HepG2 (cell line): ENCODE results near the gene HADH. TPM values are rescaled to one million over a fixed set of nuclear protein-coding genes. Genes with fewer than 3 reads are reported as not detected.

Source experiments
- AKAP8 ChIP-seq: sonication (generic); formaldehyde crosslinking; IDR thresholded peaks from 2 replicates; pipeline ENCODE4 v1.5.1; 2020; ENCODE audit warnings: mild to moderate bottlenecking, missing genetic modification reagents
- ATF6 ChIP-seq: sonication (generic); formaldehyde crosslinking; conservative IDR thresholded peaks from 2 replicates; pipeline ENCODE4 v1.4.0; 2020; ENCODE audit warnings: missing genetic modification reagents
- ERF ChIP-seq: IDR thresholded peaks from 2 replicates; pipeline ENCODE4 v1.6.1; 2018; ENCODE audit warnings: missing biosample characterization, missing genetic modification reagents
- KDM2A ChIP-seq: sonication (generic); formaldehyde crosslinking; IDR thresholded peaks from 2 replicates; pipeline ENCODE4 v1.4.0; 2020; ENCODE audit warnings: low read depth, missing genetic modification reagents, borderline replicate concordance
- MIER2 ChIP-seq: IDR thresholded peaks from 2 replicates; pipeline ENCODE4 v1.6.1; 2016; ENCODE audit warnings: missing biosample characterization, missing genetic modification reagents
- NAIF1 ChIP-seq: sonication (generic); formaldehyde crosslinking; IDR thresholded peaks from 2 replicates; pipeline ENCODE4 v1.5.0; 2020; ENCODE audit warnings: mild to moderate bottlenecking, missing genetic modification reagents, borderline replicate concordance
- NFIB ChIP-seq: sonication (generic); formaldehyde crosslinking; IDR thresholded peaks from 2 replicates; pipeline ENCODE4 v1.9.0; 2021; ENCODE audit warnings: missing genetic modification reagents, mild to moderate bottlenecking, borderline replicate concordance
- SCMH1 ChIP-seq: sonication (generic); formaldehyde crosslinking; IDR thresholded peaks from 2 replicates; pipeline ENCODE4 v1.9.0; 2021; ENCODE audit warnings: missing genetic modification reagents, mild to moderate bottlenecking, borderline replicate concordance
- SRF ChIP-seq: IDR thresholded peaks from 2 replicates; pipeline ENCODE4 v1.6.1; 2011; ENCODE audit warnings: mild to moderate bottlenecking, low read depth, low read length, moderate library complexity
- SRY ChIP-seq: sonication (generic); formaldehyde crosslinking; IDR thresholded peaks from 2 replicates; pipeline ENCODE4 v1.8.0; 2022; ENCODE audit warnings: mild to moderate bottlenecking, missing genetic modification reagents
- TBL1XR1 ChIP-seq: fragments of 150-350 bp; IDR thresholded peaks from 2 replicates; pipeline ENCODE4 v1.6.1; 2014; ENCODE audit warnings: borderline replicate concordance, low read length; ENCODE audit not compliant: partially characterized antibody
- ZBTB43 ChIP-seq: sonication (generic); formaldehyde crosslinking; conservative IDR thresholded peaks from 2 replicates; pipeline ENCODE4 v1.4.0; 2020; ENCODE audit warnings: missing genetic modification reagents
- ZNF10 ChIP-seq: sonication (generic); formaldehyde crosslinking; IDR thresholded peaks from 2 replicates; pipeline ENCODE4 v1.4.0; 2020; ENCODE audit warnings: mild to moderate bottlenecking, low read depth, missing genetic modification reagents, borderline replicate concordance
- ZNF784 ChIP-seq: sonication (generic); formaldehyde crosslinking; IDR thresholded peaks from 2 replicates; pipeline ENCODE4 v1.5.1; 2020; ENCODE audit warnings: missing genetic modification reagents, mild to moderate bottlenecking, borderline replicate concordance
- ZSCAN21 ChIP-seq: sonication (generic); formaldehyde crosslinking; IDR thresholded peaks from 2 replicates; pipeline ENCODE4 v1.8.0; 2022; ENCODE audit warnings: mild to moderate bottlenecking, missing genetic modification reagents, moderate library complexity, borderline replicate concordance
- polyA plus RNA-seq, 8 experiments: library from polyadenylated mRNA; depleted of rRNA in 3 of 8; stranded (reverse) in 7 of 8; unstranded in 1 of 8; fragments of >200 nt; fragmentation: Illumina TruSeq in 4 of 8; extraction: Trizol in 4 of 8; gene quantifications; 2 replicates each; pipeline versions ENCODE4 v1.2.1 to v1.2.3, GENCODE V29; 2011 to 2016; ENCODE audit warnings: low read depth in 4 of 8, missing spikeins in 1 of 8, mixed read lengths in 1 of 8; ENCODE audit not compliant: insufficient read depth in 1 of 8
- total RNA-seq, 5 experiments: library from RNA; depleted of rRNA; stranded (reverse); fragments of >200 nt; fragmentation: Illumina TruSeq; extraction: Trizol; gene quantifications; 2 replicates each; pipeline ENCODE4 v1.2.3, GENCODE V29; 2016; ENCODE audit warnings: low read depth in 1 of 5
- TF ChIP-seq, protein P1 (sequence below): sonication (generic); formaldehyde crosslinking; IDR thresholded peaks from 2 replicates; pipeline ENCODE4 v1.8.0; 2022; ENCODE audit warnings: missing genetic modification reagents, mild to moderate bottlenecking, borderline replicate concordance
- TF ChIP-seq, protein P2 (sequence below): sonication (generic); formaldehyde crosslinking; IDR thresholded peaks from 2 replicates; pipeline ENCODE4 v1.4.0; 2020; ENCODE audit warnings: mild to moderate bottlenecking, missing genetic modification reagents

Gene HADH
- total and polyA plus RNA-seq, 2 of the 13 experiments (the other 11 are each of a cell fraction or from before 2014, with no cell fraction given) = 29.6 to 33.9 TPM

DNA sequence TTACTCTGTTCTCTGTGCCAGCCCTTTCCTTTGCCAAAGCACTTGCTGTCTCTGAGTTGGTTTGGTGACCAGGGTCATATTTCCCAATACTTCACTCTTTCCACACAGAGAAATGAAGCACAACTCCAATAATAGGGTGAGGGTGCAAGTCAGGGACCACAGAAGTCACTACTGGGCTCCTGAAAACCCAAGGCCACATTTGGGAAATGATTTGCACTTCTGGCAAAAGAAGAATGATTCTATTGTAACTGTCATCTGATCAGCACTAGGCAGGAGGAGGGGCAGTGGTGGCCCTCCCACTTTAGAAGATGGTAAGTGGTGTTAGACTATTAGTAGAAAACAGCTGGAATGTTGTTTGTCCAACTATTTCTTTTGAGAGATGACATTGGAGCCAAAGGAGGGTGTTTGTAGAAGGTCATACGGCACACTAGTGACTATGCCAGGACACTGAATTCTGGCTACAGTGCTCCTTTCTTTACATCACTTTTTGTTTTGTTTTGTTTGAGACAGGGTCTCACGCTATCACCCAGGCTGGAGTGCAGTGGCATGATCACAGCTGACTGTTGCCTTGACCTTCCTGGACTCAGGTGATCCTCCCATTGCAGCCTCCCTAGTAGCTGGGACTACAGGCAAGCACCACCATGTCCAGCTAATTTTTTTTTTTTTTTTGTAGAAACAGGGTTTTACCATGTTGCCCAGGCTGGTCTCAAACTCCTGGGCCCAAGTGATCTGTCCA is 10.8 kb upstream of the HADH start (continued):
- TF ChIP-seq, protein P1, sequence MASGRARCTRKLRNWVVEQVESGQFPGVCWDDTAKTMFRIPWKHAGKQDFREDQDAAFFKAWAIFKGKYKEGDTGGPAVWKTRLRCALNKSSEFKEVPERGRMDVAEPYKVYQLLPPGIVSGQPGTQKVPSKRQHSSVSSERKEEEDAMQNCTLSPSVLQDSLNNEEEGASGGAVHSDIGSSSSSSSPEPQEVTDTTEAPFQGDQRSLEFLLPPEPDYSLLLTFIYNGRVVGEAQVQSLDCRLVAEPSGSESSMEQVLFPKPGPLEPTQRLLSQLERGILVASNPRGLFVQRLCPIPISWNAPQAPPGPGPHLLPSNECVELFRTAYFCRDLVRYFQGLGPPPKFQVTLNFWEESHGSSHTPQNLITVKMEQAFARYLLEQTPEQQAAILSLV (CRISPR knock-in tag) = no peak
- TF ChIP-seq AKAP8 = no peak
- TF ChIP-seq TBL1XR1 = no peak
- TF ChIP-seq, protein P2, sequence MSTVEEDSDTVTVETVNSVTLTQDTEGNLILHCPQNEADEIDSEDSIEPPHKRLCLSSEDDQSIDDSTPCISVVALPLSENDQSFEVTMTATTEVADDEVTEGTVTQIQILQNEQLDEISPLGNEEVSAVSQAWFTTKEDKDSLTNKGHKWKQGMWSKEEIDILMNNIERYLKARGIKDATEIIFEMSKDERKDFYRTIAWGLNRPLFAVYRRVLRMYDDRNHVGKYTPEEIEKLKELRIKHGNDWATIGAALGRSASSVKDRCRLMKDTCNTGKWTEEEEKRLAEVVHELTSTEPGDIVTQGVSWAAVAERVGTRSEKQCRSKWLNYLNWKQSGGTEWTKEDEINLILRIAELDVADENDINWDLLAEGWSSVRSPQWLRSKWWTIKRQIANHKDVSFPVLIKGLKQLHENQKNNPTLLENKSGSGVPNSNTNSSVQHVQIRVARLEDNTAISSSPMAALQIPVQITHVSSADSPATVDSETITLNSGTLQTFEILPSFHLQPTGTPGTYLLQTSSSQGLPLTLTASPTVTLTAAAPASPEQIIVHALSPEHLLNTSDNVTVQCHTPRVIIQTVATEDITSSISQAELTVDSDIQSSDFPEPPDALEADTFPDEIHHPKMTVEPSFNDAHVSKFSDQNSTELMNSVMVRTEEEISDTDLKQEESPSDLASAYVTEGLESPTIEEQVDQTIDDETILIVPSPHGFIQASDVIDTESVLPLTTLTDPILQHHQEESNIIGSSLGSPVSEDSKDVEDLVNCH (CRISPR knock-in tag) = no peak
- no peak for TF ChIP-seq SRY
- TF ChIP-seq KDM2A = no peak
- TF ChIP-seq ZNF784 = no peak
- TF ChIP-seq ERF (CRISPR knock-in tag) = no peak
- no peak for TF ChIP-seq NAIF1 (CRISPR knock-in tag)
- no peak for TF ChIP-seq ATF6 (CRISPR knock-in tag)
- no peak for TF ChIP-seq SRF
- TF ChIP-seq ZBTB43 = peak; percentile 82; the same call in 1 of the 2 replicates
- TF ChIP-seq ZSCAN21 (CRISPR knock-in tag) = no peak
- no peak for TF ChIP-seq MIER2
- no peak for TF ChIP-seq ZNF10 (CRISPR knock-in tag)
- no peak for TF ChIP-seq NFIB (CRISPR knock-in tag)
- no peak for TF ChIP-seq SCMH1 (CRISPR knock-in tag)
- TF ChIP-seq, all 625 proteins: peak for 51
